ENCODE measurements around the gene AK2.
"Not testable (repeated sequence)": the region's sequence is repeated elsewhere in the genome, so short reads cannot be mapped to it uniquely, and the experiment has no call there.

DNA sequence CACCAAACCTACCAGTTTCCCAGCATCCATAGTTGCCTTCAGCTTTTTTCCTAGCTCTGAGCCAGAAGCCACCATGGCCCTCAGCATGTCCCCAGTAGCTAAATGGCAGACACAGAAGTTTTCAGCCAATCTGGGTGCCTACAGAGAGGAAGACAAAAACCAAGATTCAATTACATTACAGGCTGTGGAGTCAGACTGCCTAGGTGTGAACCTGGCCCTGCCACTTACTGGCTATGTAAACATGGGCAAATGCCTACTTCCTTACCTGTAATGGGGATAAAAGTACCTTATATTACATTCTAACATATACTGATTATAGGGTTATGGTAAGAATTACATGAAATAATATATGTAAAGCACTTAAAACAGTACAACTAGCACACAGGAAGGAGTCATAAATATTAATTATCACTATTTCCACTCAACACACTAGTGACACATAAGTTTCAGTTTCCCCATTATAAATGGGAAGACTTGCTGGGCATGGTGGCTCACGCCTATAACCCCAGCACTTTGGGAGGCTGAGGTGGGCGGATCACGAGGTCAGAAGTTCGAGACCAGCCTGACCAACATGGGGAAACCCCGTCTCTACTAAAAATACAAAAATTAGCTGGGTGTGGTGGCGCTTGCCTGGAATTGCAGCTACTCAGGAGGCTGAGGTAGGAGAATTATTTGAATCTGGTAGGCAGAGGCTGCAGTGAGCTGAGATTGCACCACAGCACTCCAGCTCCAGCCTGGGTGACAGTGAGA is 12.1 kb downstream of the AK2 start:
- TF ChIP-seq, protein P1, sequence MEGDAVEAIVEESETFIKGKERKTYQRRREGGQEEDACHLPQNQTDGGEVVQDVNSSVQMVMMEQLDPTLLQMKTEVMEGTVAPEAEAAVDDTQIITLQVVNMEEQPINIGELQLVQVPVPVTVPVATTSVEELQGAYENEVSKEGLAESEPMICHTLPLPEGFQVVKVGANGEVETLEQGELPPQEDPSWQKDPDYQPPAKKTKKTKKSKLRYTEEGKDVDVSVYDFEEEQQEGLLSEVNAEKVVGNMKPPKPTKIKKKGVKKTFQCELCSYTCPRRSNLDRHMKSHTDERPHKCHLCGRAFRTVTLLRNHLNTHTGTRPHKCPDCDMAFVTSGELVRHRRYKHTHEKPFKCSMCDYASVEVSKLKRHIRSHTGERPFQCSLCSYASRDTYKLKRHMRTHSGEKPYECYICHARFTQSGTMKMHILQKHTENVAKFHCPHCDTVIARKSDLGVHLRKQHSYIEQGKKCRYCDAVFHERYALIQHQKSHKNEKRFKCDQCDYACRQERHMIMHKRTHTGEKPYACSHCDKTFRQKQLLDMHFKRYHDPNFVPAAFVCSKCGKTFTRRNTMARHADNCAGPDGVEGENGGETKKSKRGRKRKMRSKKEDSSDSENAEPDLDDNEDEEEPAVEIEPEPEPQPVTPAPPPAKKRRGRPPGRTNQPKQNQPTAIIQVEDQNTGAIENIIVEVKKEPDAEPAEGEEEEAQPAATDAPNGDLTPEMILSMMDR (conservative IDR thresholded peaks at IDR 0.05), result not testable (repeated sequence)
- TF ChIP-seq EZH2 (IDR thresholded peaks at IDR 0.05; ENCODE audit: low read depth), result not testable (repeated sequence)
